Upper lobe of left lung (tissue), 4 donors: Measurements from ENCODE around the gene QPCTL.
"Not testable (repeated sequence)": the region's sequence is repeated elsewhere in the genome, so short reads cannot be mapped to it uniquely, and the experiment has no call there.

Experiments
- EP300 ChIP-seq, 4 donors: sonication (generic); formaldehyde crosslinking; IDR thresholded peaks; one replicate each; pipeline ENCODE4 v1.5.1; 2017; ENCODE audit warnings: antibody characterized with exemption in 4 of 4, control low read depth in 2 of 4
- POLR2A ChIP-seq, 4 donors: fragments of 450-650 bp; IDR thresholded peaks; one replicate each; pipeline ENCODE4 v1.5.1; 2016 to 2017; ENCODE audit warnings: antibody characterized with exemption in 4 of 4, mild to moderate bottlenecking in 2 of 4
- POLR2AphosphoS5 ChIP-seq, 2 donors: sonication (generic); formaldehyde crosslinking; IDR thresholded peaks; one replicate each; pipeline ENCODE4 v1.5.1; 2017; ENCODE audit warnings: antibody characterized with exemption in 2 of 2
- TF ChIP-seq, protein P1 (sequence below), 6 experiments: fragments of 450-650 bp in 4 of 6; fragments of 200-600 bp in 2 of 6; sonication (generic) in 2 of 6; IDR thresholded peaks; one replicate each; pipeline ENCODE4 v1.5.1; 2016 to 2019; ENCODE audit warnings: antibody characterized with exemption in 6 of 6

GRCh38 chr19:45751483-45751882, 59.0 kb downstream of the QPCTL start:
- TF ChIP-seq, protein P1, sequence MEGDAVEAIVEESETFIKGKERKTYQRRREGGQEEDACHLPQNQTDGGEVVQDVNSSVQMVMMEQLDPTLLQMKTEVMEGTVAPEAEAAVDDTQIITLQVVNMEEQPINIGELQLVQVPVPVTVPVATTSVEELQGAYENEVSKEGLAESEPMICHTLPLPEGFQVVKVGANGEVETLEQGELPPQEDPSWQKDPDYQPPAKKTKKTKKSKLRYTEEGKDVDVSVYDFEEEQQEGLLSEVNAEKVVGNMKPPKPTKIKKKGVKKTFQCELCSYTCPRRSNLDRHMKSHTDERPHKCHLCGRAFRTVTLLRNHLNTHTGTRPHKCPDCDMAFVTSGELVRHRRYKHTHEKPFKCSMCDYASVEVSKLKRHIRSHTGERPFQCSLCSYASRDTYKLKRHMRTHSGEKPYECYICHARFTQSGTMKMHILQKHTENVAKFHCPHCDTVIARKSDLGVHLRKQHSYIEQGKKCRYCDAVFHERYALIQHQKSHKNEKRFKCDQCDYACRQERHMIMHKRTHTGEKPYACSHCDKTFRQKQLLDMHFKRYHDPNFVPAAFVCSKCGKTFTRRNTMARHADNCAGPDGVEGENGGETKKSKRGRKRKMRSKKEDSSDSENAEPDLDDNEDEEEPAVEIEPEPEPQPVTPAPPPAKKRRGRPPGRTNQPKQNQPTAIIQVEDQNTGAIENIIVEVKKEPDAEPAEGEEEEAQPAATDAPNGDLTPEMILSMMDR (IDR thresholded peaks at IDR 0.05): not testable (repeated sequence)
- not testable (repeated sequence) for TF ChIP-seq POLR2A, POLR2AphosphoS5, EP300 (IDR thresholded peaks at IDR 0.05)
